ENCODE results near the gene ACAD8.

DNA sequence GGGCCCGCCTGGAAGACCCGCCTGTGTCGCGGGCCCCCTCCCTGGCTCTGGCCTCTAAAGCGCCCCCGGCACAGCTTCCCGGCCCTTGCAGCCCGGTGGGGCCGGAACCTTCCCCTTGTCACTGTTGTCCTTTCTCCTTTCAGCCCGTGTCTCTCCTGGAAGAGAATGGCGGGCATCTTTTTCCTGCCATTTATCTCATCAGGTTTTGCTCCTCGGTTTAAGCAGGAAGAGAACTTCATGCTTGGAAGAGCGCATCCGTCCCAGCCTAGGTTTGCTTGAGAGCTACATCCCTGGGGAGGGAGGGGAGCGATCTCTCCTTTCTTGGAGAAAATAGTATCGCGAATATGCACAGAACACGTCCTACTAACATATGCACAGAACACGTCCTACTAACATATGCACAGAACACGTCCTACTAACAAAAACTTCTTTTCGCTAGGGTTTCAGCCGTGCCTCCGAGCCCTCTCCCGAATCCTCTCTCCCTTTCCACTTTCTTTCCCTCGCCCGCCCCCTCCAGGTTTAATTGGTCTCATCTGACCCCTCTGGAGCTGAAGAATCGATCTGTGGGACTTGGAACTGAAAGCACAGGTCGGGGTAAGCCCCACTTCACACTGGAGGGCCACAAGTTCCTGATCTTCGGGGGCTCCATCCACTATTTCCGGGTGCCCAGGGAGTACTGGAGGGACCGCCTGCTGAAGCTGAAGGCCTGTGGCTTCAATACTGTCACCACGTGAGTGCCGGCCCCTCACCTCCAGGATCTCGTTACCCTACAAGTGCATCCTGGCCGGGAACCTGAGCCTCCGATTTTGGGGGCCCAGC, 24.0 kb downstream of the ACAD8 start:
- TF ChIP-seq POLR2A (IDR thresholded peaks at IDR 0.05): no peak
- TF ChIP-seq CTCF (IDR thresholded peaks at IDR 0.05): no peak
